Kidney (tissue), 14 donors: ENCODE data around the gene MICAL2. TPM values are rescaled to one million over a fixed set of nuclear protein-coding genes. Genes with fewer than 3 reads are reported as not detected.

ENCODE experiments used
- DNase-seq, 5 donors: peaks; one replicate each; pipeline ENCODE4 v3.0.0-alpha.2; 2013 to 2020
- FAIRE-seq: peaks from 2 replicates; lab custom pipeline; 2012; peaks lifted over from hg19 to GRCh38; lab: Jason Lieb, UNC
- H3K27ac ChIP-seq, 2 donors: one replicate each; pipeline ENCODE4 v1.7.0; 2013; ENCODE audit warnings: low read depth in 2 of 2, low read length in 2 of 2, inconsistent platforms in 1 of 2
- H3K27me3 ChIP-seq: one replicate; pipeline ENCODE4 v1.7.1; 2013; ENCODE audit warnings: low read length, inconsistent platforms; ENCODE audit not compliant: control insufficient read depth, insufficient read depth
- H3K36me3 ChIP-seq, 3 donors: one replicate each; pipeline versions ENCODE4 v1.7.0 to v1.7.1; 2013; ENCODE audit warnings: low read length in 3 of 3, control low read depth in 1 of 3, inconsistent platforms in 1 of 3; ENCODE audit not compliant: insufficient read depth in 3 of 3, control insufficient read depth in 2 of 3
- H3K4me1 ChIP-seq, 3 donors: one replicate each; pipeline versions ENCODE4 v1.7.0 to v1.7.1; 2013; ENCODE audit warnings: low read length in 3 of 3, inconsistent platforms in 1 of 3, low read depth in 1 of 3; ENCODE audit not compliant: control insufficient read depth in 2 of 3, insufficient read depth in 2 of 3
- H3K4me3 ChIP-seq, 3 donors: one replicate each; pipeline versions ENCODE4 v1.7.0 to v1.8.1; 2013; ENCODE audit warnings: low read length in 3 of 3, control low read depth in 1 of 3, inconsistent platforms in 1 of 3
- H3K9ac ChIP-seq, 3 donors: one replicate each; pipeline versions ENCODE4 v1.7.0 to v1.7.1; 2013; ENCODE audit warnings: low read length in 3 of 3, control low read depth in 1 of 3, inconsistent platforms in 1 of 3
- H3K9me3 ChIP-seq, 3 donors: one replicate each; pipeline versions ENCODE4 v1.7.0 to v1.7.1; 2013; ENCODE audit warnings: low read length in 3 of 3, control low read depth in 1 of 3, inconsistent platforms in 1 of 3; ENCODE audit not compliant: control insufficient read depth in 2 of 3, insufficient read depth in 1 of 3
- intact Hi-C: fragments of 100-400 bp; cut with DNase I; formaldehyde crosslinking; loops from one replicate; pipeline ENCODE4 v1.11.1; 2022
- polyA plus RNA-seq: library from polyadenylated mRNA; stranded (reverse); fragments of 350-450 nt; fragmentation: Illumina TruSeq; extraction: RNeasy Lipid Tissue Mini Kit (QIAGEN cat#74804); gene quantifications from one replicate; pipeline ENCODE4 v1.2.3, GENCODE V29; 2014; ENCODE audit warnings: low read depth, low replicate concordance; ENCODE audit not compliant: insufficient read depth
- total RNA-seq: library from RNA; stranded (reverse); fragmentation: NEBNext Ultra II Directional; extraction: Animal tissue kit (Norgen Biotek cat#: 25700); gene quantifications from one replicate; pipeline ENCODE4 v1.2.1, GENCODE V29; 2021
- TF ChIP-seq, protein P1 (sequence below): IDR thresholded peaks from 3 replicates; pipeline ENCODE4 v1.5.1; 2012; ENCODE audit warnings: mild to moderate bottlenecking, moderate library complexity, borderline replicate concordance; ENCODE audit not compliant: insufficient read depth; ENCODE audit errors: extremely low read depth
- donor health status: control.
- donor health status: control.
- donor health status: control.
- donor health status: control.
- donor health status: control.
- donor health status: DM: yes; HTN: yes; CAD: no.
- donor health status: Normal renal cell carcinoma (clear cell type).

MICAL2 gene
- total and polyA plus RNA-seq, 2 donors from 2014 or later: 7.8 to 64.5 TPM

GRCh38 chr11:12086271-12087074, 23.9 kb upstream of the MICAL2 start:
- Histone ChIP-seq H3K9me3 (peaks cover 0 to 3% (median 0%) of the 10 kb centered on the region in 3 donors), H3K36me3 (no peaks in the 10 kb centered on the region), H3K4me3 (no peak overlapping the region), H3K9ac (peak overlapping the region in 1 of 3 donors; percentile 15), H3K27ac (peak overlapping the region; percentile 90 to 92), H3K4me1 (peaks cover 0 to 19% (median 16%) of the 10 kb centered on the region in 3 donors), H3K27me3 (no peaks in the 10 kb centered on the region)
- intact Hi-C loops: no loop called here
- FAIRE-seq (no peak), DNase-seq (peak in 2 of 5 donors; percentile 43 to 91)
- TF ChIP-seq, protein P1, sequence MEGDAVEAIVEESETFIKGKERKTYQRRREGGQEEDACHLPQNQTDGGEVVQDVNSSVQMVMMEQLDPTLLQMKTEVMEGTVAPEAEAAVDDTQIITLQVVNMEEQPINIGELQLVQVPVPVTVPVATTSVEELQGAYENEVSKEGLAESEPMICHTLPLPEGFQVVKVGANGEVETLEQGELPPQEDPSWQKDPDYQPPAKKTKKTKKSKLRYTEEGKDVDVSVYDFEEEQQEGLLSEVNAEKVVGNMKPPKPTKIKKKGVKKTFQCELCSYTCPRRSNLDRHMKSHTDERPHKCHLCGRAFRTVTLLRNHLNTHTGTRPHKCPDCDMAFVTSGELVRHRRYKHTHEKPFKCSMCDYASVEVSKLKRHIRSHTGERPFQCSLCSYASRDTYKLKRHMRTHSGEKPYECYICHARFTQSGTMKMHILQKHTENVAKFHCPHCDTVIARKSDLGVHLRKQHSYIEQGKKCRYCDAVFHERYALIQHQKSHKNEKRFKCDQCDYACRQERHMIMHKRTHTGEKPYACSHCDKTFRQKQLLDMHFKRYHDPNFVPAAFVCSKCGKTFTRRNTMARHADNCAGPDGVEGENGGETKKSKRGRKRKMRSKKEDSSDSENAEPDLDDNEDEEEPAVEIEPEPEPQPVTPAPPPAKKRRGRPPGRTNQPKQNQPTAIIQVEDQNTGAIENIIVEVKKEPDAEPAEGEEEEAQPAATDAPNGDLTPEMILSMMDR: no peak

GRCh38 chr11:12087075-12088004, 23.1 kb upstream of the MICAL2 start:
- no peak overlapping the region for H3K4me3 ChIP-seq
- FAIRE-seq (no peak), DNase-seq (no peak)
- peak overlapping the region; percentile 84 to 90 for H3K27ac ChIP-seq
- intact Hi-C loops: no loop called here
- peaks cover 0 to 3% (median 0%) of the 10 kb centered on the region in 3 donors for H3K9me3 ChIP-seq
- TF ChIP-seq, protein P1: no peak
- H3K36me3 ChIP-seq: no peaks in the 10 kb centered on the region
- no peaks in the 10 kb centered on the region for H3K27me3 ChIP-seq
- H3K9ac ChIP-seq: peak overlapping the region in 1 of 3 donors; percentile 15
- H3K4me1 ChIP-seq: peaks cover 0 to 19% (median 16%) of the 10 kb centered on the region in 3 donors

DNA sequence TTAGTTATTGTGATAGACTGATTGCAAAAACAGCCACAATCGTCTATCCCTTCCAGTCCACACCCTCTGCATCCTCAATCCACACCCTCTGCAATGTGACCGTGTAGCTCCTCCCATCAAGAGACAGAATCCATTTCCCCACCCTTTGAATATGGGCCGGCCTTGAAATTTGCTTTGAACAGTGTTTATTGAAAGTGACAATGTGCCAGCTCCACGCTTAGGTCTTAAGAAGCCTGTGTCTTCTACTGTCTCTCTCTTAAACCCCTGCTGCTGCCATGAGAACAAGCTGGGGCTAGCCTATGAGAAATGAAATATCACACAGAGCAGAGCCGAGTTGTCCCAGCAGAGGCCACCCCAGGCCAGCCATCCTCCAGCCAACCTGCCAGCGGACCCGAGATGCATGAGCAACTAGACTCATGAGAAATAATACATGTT, 22.3 kb upstream of the MICAL2 start:
- FAIRE-seq: no peak
- Histone ChIP-seq H3K4me1 (peaks cover 0 to 19% (median 16%) of the 10 kb centered on the region in 3 donors), H3K9ac (no peak overlapping the region), H3K27ac (peak overlapping the region in 1 of 2 donors; percentile 90), H3K27me3 (no peaks in the 10 kb centered on the region), H3K4me3 (no peak overlapping the region), H3K9me3 (peaks cover 0 to 3% (median 0%) of the 10 kb centered on the region in 3 donors), H3K36me3 (no peaks in the 10 kb centered on the region)
- TF ChIP-seq, protein P1: no peak
- no peak for DNase-seq
- intact Hi-C loops: no loop called here
